Stomach (tissue), 9 donors: Measurements from ENCODE around the gene C1R. TPM values are rescaled to one million over a fixed set of nuclear protein-coding genes. Genes with fewer than 3 reads are reported as not detected.

Experiments
- DNase-seq, 2 donors: peaks; one replicate each; pipeline versions ENCODE4 v3.0.0 to v3.0.0-alpha.2; 2013 to 2019
- H3K27ac ChIP-seq, 5 donors: fragments of 200-600 bp in 4 of 5; sonication (generic) in 4 of 5; one replicate each; pipeline ENCODE4 v1.5.1; 2013 to 2019; ENCODE audit warnings: mild to moderate bottlenecking in 1 of 5, moderate library complexity in 1 of 5
- H3K27me3 ChIP-seq, 3 donors: fragments of 200-600 bp; sonication (generic); one replicate each; pipeline ENCODE4 v1.5.1; 2017 to 2019; ENCODE audit warnings: mixed run types in 1 of 3
- H3K36me3 ChIP-seq, 4 donors: fragments of 200-600 bp; sonication (generic); 1 replicate in 3 of 4; 2 replicates in 1 of 4; pipeline ENCODE4 v1.5.1; 2016 to 2019
- H3K4me1 ChIP-seq, 4 donors: fragments of 200-600 bp; sonication (generic); one replicate each; pipeline ENCODE4 v1.5.1; 2016 to 2019
- H3K4me3 ChIP-seq, 4 donors: fragments of 200-600 bp; sonication (generic) in 3 of 4; one replicate each; pipeline ENCODE4 v1.5.1; 2016 to 2019; ENCODE audit warnings: mild to moderate bottlenecking in 1 of 4
- H3K9me3 ChIP-seq, 4 donors: fragments of 200-600 bp; sonication (generic); one replicate each; pipeline ENCODE4 v1.5.1; 2016 to 2019
- EP300 ChIP-seq: sonication (generic); formaldehyde crosslinking; IDR thresholded peaks from one replicate; pipeline ENCODE4 v1.6.1; 2017; ENCODE audit warnings: antibody characterized with exemption
- POLR2A ChIP-seq, 4 donors: fragments of 450-650 bp; IDR thresholded peaks; one replicate each; pipeline ENCODE4 v1.6.1; 2016; ENCODE audit warnings: antibody characterized with exemption in 4 of 4, control low read depth in 2 of 4, mild to moderate bottlenecking in 1 of 4, moderate library complexity in 1 of 4
- POLR2AphosphoS5 ChIP-seq, 3 donors: sonication (generic); formaldehyde crosslinking; IDR thresholded peaks; one replicate each; pipeline ENCODE4 v1.6.1; 2016; ENCODE audit warnings: antibody characterized with exemption in 3 of 3
- WGBS, 5 donors: extraction: QIAGEN DNeasy Blood & Tissue Kit in 3 of 5; methylation state at CpG; one replicate each; pipeline versions ENCODE4 v1.1.5 to v1.1.7; 2013 to 2018; 5-methylcytosine and 5-hydroxymethylcytosine counted together
- intact Hi-C: fragments of 100-400 bp; cut with DNase I; formaldehyde crosslinking; loops from one replicate; pipeline ENCODE4 v1.15.1; 2023; ENCODE audit warnings: low total_unique reads
- polyA plus RNA-seq, 3 donors: library from polyadenylated mRNA; stranded (reverse); fragments of 200-250 nt; gene quantifications; one replicate each; pipeline ENCODE4 v1.2.3, GENCODE V29; 2013
- total RNA-seq, 5 donors: library from RNA; depleted of rRNA; stranded (reverse); fragments of >200 nt; gene quantifications; one replicate each; pipeline versions ENCODE4 v1.1.0 to v1.2.3, GENCODE V29; 2014 to 2016
- TF ChIP-seq, protein P1 (sequence below), 7 experiments: fragments of 450-650 bp in 4 of 7; fragments of 200-600 bp in 3 of 7; sonication (generic) in 3 of 7; IDR thresholded peaks; one replicate each; pipeline ENCODE4 v1.5.1; 2016 to 2019; ENCODE audit warnings: antibody characterized with exemption in 7 of 7, control low read depth in 2 of 7, mild to moderate bottlenecking in 1 of 7
- donor health status: healthy with polysubstance abuse.
- donor health status: Bipolar disorder and iron deficiency.
- donor health status: healthy.

Gene C1R
- total and polyA plus RNA-seq, 8 donors: 68.9 to 312 (median 133) TPM

GRCh38 chr12:7101694-7102131 lies 9.5 kb upstream of the C1R start:
- peak overlapping the region in 1 of 4 donors; percentile 7 for H3K4me3 ChIP-seq
- peaks cover 0 to 22% (median 4%) of the 10 kb centered on the region in 4 donors for H3K4me1 ChIP-seq
- TF ChIP-seq, protein P1, sequence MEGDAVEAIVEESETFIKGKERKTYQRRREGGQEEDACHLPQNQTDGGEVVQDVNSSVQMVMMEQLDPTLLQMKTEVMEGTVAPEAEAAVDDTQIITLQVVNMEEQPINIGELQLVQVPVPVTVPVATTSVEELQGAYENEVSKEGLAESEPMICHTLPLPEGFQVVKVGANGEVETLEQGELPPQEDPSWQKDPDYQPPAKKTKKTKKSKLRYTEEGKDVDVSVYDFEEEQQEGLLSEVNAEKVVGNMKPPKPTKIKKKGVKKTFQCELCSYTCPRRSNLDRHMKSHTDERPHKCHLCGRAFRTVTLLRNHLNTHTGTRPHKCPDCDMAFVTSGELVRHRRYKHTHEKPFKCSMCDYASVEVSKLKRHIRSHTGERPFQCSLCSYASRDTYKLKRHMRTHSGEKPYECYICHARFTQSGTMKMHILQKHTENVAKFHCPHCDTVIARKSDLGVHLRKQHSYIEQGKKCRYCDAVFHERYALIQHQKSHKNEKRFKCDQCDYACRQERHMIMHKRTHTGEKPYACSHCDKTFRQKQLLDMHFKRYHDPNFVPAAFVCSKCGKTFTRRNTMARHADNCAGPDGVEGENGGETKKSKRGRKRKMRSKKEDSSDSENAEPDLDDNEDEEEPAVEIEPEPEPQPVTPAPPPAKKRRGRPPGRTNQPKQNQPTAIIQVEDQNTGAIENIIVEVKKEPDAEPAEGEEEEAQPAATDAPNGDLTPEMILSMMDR (IDR thresholded peaks at IDR 0.05): no peak
- no peak for TF ChIP-seq POLR2AphosphoS5 (IDR thresholded peaks at IDR 0.05)
- no peak for TF ChIP-seq POLR2A (IDR thresholded peaks at IDR 0.05)
- TF ChIP-seq EP300: no peak
- no peak for DNase-seq
- 84 to 92% (median 86%) methylated on average over 7 to 10 of the region's 10 CpGs for WGBS, 5 donors
- peaks cover 15 to 88% (median 63%) of the 10 kb centered on the region in 4 donors for H3K36me3 ChIP-seq
- H3K27ac ChIP-seq: peak overlapping the region in 2 of 5 donors; percentile 20 to 24
- H3K27me3 ChIP-seq: no peaks in the 10 kb centered on the region
- intact Hi-C loops: no loop called here
- H3K9me3 ChIP-seq: no peaks in the 10 kb centered on the region

- Histone ChIP-seq H3K27me3 (no peaks in the 10 kb centered on the region), H3K27ac (peak overlapping the region in 2 of 5 donors; percentile 20 to 24), H3K4me3 (no peak overlapping the region), H3K9me3 (no peaks in the 10 kb centered on the region), H3K4me1 (peaks cover 0 to 17% (median 2%) of the 10 kb centered on the region in 4 donors), H3K36me3 (peaks cover 15 to 90% (median 63%) of the 10 kb centered on the region in 4 donors)
- 85 to 96% (median 92%) methylated on average over 4 of the region's 4 CpGs for WGBS, 5 donors
- DNase-seq: no peak
- intact Hi-C loops: no loop called here
- TF ChIP-seq POLR2A (IDR thresholded peaks at IDR 0.05) (no peak), POLR2AphosphoS5 (IDR thresholded peaks at IDR 0.05) (no peak), EP300 (no peak)
- TF ChIP-seq, protein P1 (IDR thresholded peaks at IDR 0.05): no peak
Observed at GRCh38 chr12:7101047-7101693, 8.9 kb upstream of the C1R start.

DNA sequence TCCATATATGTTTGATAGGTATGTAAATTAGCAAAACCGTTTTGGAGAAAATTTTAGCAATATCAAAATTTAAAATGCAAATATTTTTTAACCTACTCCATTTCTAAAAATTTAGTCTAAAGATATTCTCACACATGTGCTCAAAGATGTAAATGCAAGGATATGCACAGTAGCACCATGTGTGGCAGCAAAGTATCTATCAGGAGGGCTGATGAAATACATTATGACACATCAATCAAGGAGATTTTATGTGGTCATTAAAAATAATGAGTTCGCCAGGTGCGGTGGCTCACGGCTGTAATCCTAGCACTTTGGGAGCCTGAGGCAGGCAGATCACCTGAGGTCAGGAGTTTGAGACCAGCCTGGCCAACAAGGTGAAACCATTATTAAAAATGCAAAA lies 8.0 kb upstream of the C1R start:
- Histone ChIP-seq H3K4me1 (peaks cover 0 to 10% (median 0%) of the 10 kb centered on the region in 4 donors), H3K27ac (no peak overlapping the region), H3K9me3 (no peaks in the 10 kb centered on the region), H3K36me3 (peaks cover 15 to 88% (median 63%) of the 10 kb centered on the region in 4 donors), H3K4me3 (no peak overlapping the region), H3K27me3 (no peaks in the 10 kb centered on the region)
- TF ChIP-seq POLR2AphosphoS5 (IDR thresholded peaks at IDR 0.05): no peak
- TF ChIP-seq, protein P1 (IDR thresholded peaks at IDR 0.05): no peak
- no peak for TF ChIP-seq EP300
- TF ChIP-seq POLR2A (IDR thresholded peaks at IDR 0.05): no peak
- 77 to 92% (median 87%) methylated on average over 4 of the region's 4 CpGs for WGBS, 5 donors
- no peak for DNase-seq
- intact Hi-C loops: no loop called here

- H3K27me3 ChIP-seq: no peaks in the 10 kb centered on the region
- 79 to 89% (median 83%) methylated on average over 9 of the region's 9 CpGs for WGBS, 5 donors
- DNase-seq: no peak
- H3K9me3 ChIP-seq: no peaks in the 10 kb centered on the region
- H3K4me3 ChIP-seq: no peak overlapping the region
- peaks cover 0 to 2% (median 0%) of the 10 kb centered on the region in 4 donors for H3K4me1 ChIP-seq
- no peak overlapping the region for H3K27ac ChIP-seq
- TF ChIP-seq POLR2AphosphoS5 (IDR thresholded peaks at IDR 0.05) (no peak), POLR2A (IDR thresholded peaks at IDR 0.05) (no peak), EP300 (no peak)
- TF ChIP-seq, protein P1 (IDR thresholded peaks at IDR 0.05): no peak
- H3K36me3 ChIP-seq: peaks cover 15 to 80% (median 59%) of the 10 kb centered on the region in 4 donors
- intact Hi-C loops: no loop called here
Observed at GRCh38 chr12:7099290-7099996, 7.2 kb upstream of the C1R start.
